Gastroesophageal sphincter (tissue), 3 donors: ENCODE measurements around the gene CSMD2.

Experiments
- CTCF ChIP-seq, 4 experiments: fragments of 200-600 bp in 2 of 4; fragments of 450-650 bp in 2 of 4; sonication (generic) in 1 of 4; IDR thresholded peaks; one replicate each; pipeline ENCODE4 v1.5.1; 2017 to 2019; ENCODE audit warnings: antibody characterized with exemption in 4 of 4, mild to moderate bottlenecking in 2 of 4, moderate library complexity in 2 of 4
- POLR2AphosphoS5 ChIP-seq: sonication (generic); formaldehyde crosslinking; IDR thresholded peaks from one replicate; pipeline ENCODE4 v1.6.1; 2017; ENCODE audit warnings: antibody characterized with exemption

- no peak for TF ChIP-seq POLR2AphosphoS5
- no peak for TF ChIP-seq CTCF (IDR thresholded peaks at IDR 0.05)
Observed at GRCh38 chr1:34002810-34003209, 162.2 kb downstream of the CSMD2 start.
